ENCODE results near the gene CBY2.

CBY2 gene

DNA sequence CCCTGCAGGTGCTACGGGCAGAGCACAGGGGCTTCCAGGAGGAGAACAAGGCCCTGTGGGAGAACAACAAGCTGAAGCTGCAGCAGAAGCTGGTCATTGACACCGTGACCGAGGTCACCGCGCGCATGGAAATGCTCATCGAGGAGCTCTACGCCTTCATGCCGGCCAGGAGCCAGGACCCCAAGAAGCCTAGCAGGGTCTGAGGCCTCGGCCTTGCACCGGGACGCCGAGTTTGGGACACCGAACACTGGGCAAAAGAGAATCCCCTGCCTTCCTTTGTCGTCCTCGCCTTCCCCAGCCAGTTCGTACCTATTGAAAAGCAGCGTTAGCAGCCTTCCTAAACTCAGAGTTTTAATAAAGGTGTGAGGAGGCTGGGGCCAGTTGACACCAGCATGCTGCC lies 12.1 kb downstream of the CBY2 start:
- Histone ChIP-seq H3K4me2 (ENCODE audit: low read length) (no peak overlapping the region), H3K9me2 (ENCODE audit: low read depth, low read length) (no peaks in the 10 kb centered on the region), H3K4me3 (ENCODE audit: low read depth, low read length, poor library complexity, severe bottlenecking) (no peak overlapping the region), H3K27ac (ENCODE audit: low read depth, low read length, poor library complexity, severe bottlenecking) (no peak overlapping the region), H3K9me3 (ENCODE audit: low read length) (no peaks in the 10 kb centered on the region), H3K79me2 (ENCODE audit: insufficient read depth, low read length) (no peaks in the 10 kb centered on the region), H3K4me1 (ENCODE audit: insufficient read depth, low read length, severe bottlenecking) (no peaks in the 10 kb centered on the region), H3K9ac (ENCODE audit: low read length) (no peak overlapping the region), H3K27me3 (ENCODE audit: insufficient read depth, low read length) (no peaks in the 10 kb centered on the region), H3K36me3 (ENCODE audit: insufficient read depth, low read length) (no peaks in the 10 kb centered on the region), H3F3A (ENCODE audit: insufficient read depth, low read length) (no peaks in the 10 kb centered on the region), H2AFZ (ENCODE audit: low read length) (no peak overlapping the region), H4K20me1 (ENCODE audit: insufficient read depth, low read length) (no peaks in the 10 kb centered on the region)
- TF ChIP-seq EZH2 (IDR thresholded peaks at IDR 0.05; ENCODE audit: borderline replicate concordance, low read length) = no peak
- TF ChIP-seq, protein P1, sequence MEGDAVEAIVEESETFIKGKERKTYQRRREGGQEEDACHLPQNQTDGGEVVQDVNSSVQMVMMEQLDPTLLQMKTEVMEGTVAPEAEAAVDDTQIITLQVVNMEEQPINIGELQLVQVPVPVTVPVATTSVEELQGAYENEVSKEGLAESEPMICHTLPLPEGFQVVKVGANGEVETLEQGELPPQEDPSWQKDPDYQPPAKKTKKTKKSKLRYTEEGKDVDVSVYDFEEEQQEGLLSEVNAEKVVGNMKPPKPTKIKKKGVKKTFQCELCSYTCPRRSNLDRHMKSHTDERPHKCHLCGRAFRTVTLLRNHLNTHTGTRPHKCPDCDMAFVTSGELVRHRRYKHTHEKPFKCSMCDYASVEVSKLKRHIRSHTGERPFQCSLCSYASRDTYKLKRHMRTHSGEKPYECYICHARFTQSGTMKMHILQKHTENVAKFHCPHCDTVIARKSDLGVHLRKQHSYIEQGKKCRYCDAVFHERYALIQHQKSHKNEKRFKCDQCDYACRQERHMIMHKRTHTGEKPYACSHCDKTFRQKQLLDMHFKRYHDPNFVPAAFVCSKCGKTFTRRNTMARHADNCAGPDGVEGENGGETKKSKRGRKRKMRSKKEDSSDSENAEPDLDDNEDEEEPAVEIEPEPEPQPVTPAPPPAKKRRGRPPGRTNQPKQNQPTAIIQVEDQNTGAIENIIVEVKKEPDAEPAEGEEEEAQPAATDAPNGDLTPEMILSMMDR (IDR thresholded peaks at IDR 0.05; ENCODE audit: low read length) = no peak

DNA sequence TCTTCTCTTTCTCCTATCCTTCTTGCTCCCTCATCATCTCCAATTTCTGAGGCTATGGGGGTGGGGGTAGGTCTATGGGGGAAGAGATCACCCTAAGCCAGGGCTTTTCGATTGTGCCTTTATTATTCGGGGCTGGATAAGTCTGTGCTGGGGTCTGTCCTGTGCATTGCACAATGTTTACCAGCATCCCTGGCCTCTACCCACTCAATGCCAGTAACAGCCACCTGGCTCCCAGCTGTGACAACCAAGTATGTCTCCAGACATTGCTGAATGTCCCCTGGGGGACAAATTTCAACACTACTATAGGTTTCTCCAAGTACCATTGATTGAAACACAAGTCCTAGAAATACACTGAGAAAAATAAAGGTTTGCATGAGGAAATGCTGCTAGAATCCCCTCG lies 13.2 kb downstream of the CBY2 start:
- Histone ChIP-seq H3K9ac (ENCODE audit: low read length) (no peak overlapping the region), H3K9me2 (ENCODE audit: low read depth, low read length) (no peaks in the 10 kb centered on the region), H3K36me3 (ENCODE audit: insufficient read depth, low read length) (no peaks in the 10 kb centered on the region), H3F3A (ENCODE audit: insufficient read depth, low read length) (no peaks in the 10 kb centered on the region), H3K4me2 (ENCODE audit: low read length) (no peak overlapping the region), H3K4me1 (ENCODE audit: insufficient read depth, low read length, severe bottlenecking) (no peaks in the 10 kb centered on the region), H4K20me1 (ENCODE audit: insufficient read depth, low read length) (no peaks in the 10 kb centered on the region), H3K79me2 (ENCODE audit: insufficient read depth, low read length) (no peaks in the 10 kb centered on the region), H3K27me3 (ENCODE audit: insufficient read depth, low read length) (no peaks in the 10 kb centered on the region), H3K9me3 (ENCODE audit: low read length) (no peaks in the 10 kb centered on the region), H3K4me3 (ENCODE audit: low read depth, low read length, poor library complexity, severe bottlenecking) (no peak overlapping the region), H3K27ac (ENCODE audit: low read depth, low read length, poor library complexity, severe bottlenecking) (no peak overlapping the region), H2AFZ (ENCODE audit: low read length) (no peak overlapping the region)
- TF ChIP-seq, protein P1 (IDR thresholded peaks at IDR 0.05; ENCODE audit: low read length) = no peak
- TF ChIP-seq EZH2 (IDR thresholded peaks at IDR 0.05; ENCODE audit: borderline replicate concordance, low read length) = no peak

DNA sequence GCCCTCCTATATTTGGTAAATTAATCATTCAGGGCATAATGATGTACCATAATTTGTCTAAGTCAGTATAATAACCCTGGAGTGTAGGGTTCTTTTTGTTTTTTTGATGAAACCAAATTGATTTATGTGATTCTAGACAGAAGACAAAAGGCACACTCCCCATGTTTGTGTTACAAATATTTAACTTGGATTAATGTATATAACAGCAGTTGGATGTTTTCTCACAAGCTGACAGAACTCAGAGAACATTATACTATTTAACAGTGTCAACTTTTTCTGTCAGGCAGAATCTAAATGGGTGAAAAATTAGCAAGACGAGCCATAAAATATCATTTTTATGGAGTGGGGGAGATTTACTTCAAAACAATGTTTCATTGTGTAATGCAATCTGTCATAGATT lies 15.2 kb downstream of the CBY2 start:
- H3F3A ChIP-seq (ENCODE audit: insufficient read depth, low read length) = no peaks in the 10 kb centered on the region
- H3K9me2 ChIP-seq (ENCODE audit: low read depth, low read length) = no peaks in the 10 kb centered on the region
- H3K79me2 ChIP-seq (ENCODE audit: insufficient read depth, low read length) = no peaks in the 10 kb centered on the region
- no peak overlapping the region for H2AFZ ChIP-seq (ENCODE audit: low read length)
- H3K4me1 ChIP-seq (ENCODE audit: insufficient read depth, low read length, severe bottlenecking) = no peaks in the 10 kb centered on the region
- no peak overlapping the region for H3K4me3 ChIP-seq (ENCODE audit: low read depth, low read length, poor library complexity, severe bottlenecking)
- H4K20me1 ChIP-seq (ENCODE audit: insufficient read depth, low read length) = no peaks in the 10 kb centered on the region
- no peak overlapping the region for H3K27ac ChIP-seq (ENCODE audit: low read depth, low read length, poor library complexity, severe bottlenecking)
- no peaks in the 10 kb centered on the region for H3K9me3 ChIP-seq (ENCODE audit: low read length)
- H3K9ac ChIP-seq (ENCODE audit: low read length) = no peak overlapping the region
- TF ChIP-seq, protein P1 (IDR thresholded peaks at IDR 0.05; ENCODE audit: low read length) = no peak
- no peak for TF ChIP-seq EZH2 (IDR thresholded peaks at IDR 0.05; ENCODE audit: borderline replicate concordance, low read length)
- no peaks in the 10 kb centered on the region for H3K27me3 ChIP-seq (ENCODE audit: insufficient read depth, low read length)
- H3K4me2 ChIP-seq (ENCODE audit: low read length) = no peak overlapping the region
- H3K36me3 ChIP-seq (ENCODE audit: insufficient read depth, low read length) = no peaks in the 10 kb centered on the region
